HS-27A (cell line): ENCODE results near the gene MZF1.
"Not testable (repeated sequence)": the region's sequence is repeated elsewhere in the genome, so short reads cannot be mapped to it uniquely, and the experiment has no call there.

Experiments
- DNase-seq: peaks from one replicate; pipeline ENCODE4 v3.0.0-alpha.2; 2012; ENCODE audit warnings: low read depth, missing footprints

MZF1 gene

DNA sequence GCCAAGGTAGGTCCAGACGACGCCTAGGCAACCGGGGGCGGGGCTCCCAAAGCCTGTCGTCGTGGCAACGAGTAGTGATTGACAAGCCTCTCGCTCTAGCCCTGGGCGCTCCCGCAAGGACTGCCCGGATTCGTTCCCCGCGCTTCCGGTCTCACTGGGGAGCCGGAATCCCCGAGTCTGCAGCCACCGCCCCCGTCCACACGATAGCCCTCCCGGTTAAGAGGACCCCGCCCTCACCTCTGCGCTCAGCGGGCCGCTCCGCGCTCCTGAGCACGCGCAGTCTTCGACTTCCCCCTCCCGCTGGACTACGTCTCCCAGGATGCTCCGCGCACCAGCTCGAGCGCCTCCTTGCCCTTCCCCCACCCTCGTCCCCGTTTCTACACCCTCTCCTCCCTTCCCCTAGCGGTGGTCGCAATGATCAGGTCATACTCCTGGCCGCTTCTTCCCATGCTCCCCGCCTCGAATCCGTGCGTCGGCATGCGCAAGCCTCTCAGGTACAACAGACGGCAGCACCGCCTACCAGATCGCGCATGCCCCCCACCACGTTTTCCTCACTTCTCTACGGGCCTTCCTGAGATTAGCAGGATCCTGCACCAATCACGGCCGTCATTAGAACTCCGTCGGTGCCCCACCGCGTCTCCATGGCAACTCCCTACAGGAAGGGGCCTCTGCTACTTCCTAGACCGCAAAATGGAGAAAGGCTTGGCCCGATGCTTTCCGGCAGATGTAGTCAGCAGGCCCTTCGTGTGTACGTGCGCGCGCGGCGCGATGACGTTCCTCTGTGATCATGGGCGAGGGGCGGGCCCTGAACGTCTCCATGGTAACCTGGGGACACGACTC, at the start of gene MZF1:
TSS of gene MZF1 (minus strand) at position 518 of the 840 bp plus-strand sequence. CDS start 1,946 bp downstream, outside the sequence.
- peak; percentile 100 for DNase-seq

DNA sequence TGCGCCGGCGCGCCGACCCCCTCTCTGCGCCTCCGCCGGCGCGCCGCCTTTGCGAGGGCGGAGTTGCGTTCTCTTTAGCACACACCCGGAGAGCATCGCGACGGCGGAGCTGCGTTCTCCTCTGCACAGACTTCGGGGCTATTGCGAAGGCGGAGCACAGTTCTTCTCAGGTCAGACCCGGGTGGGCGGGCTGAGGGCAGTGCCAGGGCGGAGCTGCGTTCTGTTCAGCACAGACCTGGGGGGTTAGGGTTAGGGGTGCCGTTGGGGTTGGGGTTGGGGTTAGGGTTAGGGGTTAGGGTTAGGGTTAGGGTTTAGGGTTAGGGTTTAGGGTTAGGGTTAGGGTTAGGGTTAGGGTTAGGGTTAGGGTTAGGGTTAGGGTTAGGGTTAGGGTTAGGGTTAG, 34.1 kb upstream of the MZF1 start:
- DNase-seq = not testable (repeated sequence)

DNA sequence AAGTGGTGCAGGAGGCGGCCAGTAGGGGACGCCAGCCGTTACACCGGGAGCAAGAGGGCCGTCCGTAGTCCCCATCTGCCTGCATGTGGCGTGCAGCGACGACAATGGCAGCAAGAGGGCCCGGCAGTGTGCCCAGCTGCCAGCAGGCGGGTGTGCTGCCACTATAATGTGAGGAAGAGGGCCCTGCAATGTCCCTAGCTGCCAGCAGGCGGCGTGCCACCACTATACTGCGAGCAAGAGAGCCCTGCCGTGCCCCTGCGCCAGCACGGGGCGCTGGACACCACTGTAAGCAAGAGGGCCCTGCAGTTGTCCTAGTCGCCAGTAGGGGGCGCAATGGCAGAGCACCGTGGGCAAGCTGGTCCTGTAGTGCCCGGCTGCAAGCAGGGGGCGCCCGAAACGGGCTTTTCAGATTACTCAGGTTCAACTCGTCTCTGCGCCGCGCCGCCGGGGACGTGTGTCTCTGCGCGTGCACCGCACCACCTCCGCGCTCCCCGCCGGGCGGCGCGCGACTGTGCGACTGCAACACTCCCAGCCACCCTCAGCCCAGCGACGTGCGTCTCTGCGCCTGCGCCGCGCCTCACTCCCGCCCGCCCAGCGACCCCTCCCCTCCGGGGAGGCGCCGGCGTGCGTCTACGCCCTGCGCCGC, 33.2 kb upstream of the MZF1 start:
- not testable (repeated sequence) for DNase-seq

DNA sequence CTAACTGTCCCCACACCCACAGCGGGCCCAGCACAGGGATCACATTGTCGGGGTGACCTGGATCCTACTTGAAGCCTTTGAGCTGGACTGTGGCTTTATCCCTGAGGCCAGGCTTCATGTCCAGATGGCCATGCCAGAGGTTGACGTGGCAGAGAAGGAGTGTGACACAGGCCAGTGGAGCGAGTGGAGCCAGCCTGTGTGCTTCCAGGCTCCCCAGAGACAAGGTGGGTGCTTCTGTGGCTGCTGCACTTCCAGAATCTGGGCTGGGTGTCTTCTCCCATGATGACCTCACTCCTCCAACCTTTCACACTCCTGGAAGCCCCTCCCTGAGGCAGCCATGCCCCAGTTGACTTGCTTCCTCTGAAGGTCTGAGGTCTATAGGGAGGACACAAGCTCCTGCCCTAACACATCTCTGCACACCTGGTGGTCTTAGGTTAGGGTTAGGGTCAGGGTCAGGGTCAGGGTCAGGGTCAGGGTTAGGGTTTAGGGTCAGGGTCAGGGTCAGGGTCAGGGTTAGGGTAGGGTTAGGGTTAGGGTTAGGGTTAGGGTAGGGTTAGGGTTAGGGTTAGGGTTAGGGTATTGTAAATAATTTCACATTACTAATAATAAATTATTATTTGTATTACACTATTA, 13.1 kb upstream of the MZF1 start:
- no peak for DNase-seq

DNA sequence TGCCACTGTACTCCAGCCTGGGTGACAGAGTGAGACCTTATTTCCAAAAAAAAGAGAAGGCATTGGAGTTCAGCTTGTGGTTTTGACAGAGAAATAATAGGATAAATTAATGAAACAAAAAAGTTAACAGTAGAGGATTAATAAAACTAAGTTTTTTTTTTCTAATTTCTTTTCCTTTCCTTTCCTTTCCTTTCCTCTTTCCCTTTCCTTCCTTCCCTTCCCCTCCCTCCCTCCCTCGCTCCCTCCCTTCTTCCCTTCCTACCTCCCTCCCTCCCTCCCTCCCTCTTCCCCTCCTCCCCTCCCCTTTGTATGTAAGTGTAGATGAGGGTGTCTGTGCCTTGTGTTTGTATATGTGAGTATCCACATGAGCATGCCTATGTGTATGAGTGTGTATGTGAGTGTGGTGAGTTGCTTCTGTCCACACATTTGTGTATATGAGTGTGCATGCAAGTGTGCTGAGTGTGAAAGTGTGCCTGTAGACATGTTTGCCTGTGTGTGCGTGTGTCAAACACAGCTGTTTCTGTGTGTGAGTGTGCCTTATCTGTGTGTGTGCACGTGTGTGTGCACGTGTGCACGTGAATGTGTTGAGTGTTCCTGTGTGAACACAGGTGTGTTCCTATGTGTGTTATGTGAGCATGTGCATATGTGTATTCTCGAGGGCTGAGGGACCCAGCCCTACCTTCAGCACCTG, 12.5 kb upstream of the MZF1 start:
- no peak for DNase-seq

DNA sequence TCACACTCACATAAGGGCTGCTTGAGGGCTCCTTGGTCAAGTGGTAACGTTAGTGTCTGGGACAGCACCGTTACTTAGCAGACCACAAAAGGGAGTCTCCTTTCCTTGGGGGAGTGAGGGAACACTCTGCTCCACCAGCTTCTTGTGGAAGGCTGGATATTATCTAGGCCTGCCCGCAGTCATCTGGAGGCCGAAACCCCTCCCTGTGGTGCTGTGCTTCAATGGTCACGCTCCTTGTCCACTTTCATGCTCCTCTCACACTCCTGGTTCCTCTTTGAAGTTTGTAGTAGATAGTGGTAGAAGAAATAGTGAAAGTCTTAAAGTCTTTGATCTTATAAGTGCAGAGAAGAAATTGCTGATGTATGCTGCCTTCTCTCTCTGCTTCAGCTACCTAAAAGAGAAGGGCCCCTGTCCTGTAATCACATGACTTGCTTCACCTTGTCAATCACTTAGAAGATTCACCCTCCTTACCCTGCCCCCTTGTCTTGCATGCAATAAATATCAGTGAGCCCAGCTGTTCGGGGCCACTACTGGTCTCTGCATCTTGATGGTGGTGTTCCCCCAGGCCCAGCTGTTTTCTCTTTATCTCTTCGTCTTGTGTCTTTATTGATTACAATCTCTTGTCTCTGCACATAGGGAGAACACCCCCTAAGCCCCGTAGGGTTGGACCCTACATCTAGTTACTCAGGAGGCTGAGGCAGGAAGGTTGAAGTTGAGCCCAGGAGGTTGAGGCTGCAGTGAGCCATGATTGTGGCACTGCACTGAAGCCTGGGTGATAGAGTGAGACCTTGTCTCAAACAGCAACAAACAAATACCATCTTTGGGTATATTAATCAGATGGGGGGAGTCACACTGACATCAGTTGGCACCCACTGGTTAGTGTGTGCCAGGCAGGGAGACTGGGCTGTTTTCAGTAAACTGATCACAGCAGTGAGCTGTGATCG, 11.6 kb upstream of the MZF1 start:
- no peak for DNase-seq

DNA sequence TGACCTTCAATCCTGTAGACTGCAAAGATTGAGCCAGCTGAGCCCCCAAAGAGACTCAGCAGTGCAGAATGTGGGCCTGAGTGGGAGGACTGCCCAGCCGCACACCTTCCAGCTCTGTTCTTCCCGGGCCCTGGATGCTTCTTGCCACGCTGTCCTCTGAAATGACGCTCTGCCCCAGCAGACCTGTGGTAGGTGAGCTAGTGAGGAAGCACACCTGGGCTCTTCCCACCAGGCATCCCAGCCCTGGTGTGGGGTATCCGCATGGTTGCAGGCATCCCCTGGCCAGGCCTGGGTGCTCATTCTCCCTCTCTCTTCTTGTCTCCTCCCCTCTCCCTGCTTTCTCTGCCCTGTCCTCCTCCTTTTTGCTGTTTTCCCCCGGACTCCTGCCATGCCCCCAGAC, 9.8 kb upstream of the MZF1 start:
- no peak for DNase-seq

DNA sequence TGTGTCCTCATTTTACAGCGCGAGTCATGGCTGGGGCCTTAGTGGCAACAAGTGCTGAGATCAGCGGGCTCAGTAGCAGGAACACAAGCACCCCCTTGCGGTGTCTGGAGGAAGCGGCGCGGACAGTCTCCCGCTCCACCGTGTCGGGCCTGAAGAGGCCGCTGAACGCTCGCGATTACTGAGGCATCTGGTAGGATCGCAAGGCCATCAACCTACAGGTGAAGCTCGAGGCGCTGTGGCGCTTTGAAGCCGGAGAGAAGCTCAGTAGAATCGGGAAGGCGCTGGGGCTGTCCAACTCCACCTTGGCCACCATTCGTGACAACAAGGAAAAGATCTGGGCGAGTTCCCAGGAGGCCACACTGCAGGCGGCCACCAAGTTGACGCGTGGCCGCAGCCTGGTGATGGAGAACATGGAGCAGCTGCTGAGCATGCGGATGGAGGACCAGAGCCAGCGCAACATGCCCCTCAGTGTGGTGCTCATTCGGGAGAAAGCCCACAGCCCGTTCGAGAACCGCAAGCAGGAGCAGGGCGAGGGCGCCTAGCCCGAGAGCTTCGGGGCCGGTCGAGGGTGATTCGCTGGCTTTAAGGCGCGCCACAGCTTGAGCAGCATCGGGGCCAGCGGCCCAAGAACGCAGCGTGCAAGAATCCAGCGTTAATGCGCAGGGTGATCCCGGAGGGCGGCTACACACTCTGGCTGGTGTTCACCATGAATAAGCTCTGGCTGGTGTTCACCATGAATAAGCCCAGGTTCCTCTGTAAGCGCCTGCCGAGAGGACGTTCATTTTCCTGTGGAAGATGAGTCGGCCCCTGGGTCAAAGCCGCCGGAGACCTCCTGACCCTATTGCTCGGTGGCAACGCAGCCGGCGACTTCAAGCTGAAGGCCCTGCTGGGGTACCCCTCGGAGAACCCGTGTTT, 8.3 kb upstream of the MZF1 start:
- no peak for DNase-seq

DNA sequence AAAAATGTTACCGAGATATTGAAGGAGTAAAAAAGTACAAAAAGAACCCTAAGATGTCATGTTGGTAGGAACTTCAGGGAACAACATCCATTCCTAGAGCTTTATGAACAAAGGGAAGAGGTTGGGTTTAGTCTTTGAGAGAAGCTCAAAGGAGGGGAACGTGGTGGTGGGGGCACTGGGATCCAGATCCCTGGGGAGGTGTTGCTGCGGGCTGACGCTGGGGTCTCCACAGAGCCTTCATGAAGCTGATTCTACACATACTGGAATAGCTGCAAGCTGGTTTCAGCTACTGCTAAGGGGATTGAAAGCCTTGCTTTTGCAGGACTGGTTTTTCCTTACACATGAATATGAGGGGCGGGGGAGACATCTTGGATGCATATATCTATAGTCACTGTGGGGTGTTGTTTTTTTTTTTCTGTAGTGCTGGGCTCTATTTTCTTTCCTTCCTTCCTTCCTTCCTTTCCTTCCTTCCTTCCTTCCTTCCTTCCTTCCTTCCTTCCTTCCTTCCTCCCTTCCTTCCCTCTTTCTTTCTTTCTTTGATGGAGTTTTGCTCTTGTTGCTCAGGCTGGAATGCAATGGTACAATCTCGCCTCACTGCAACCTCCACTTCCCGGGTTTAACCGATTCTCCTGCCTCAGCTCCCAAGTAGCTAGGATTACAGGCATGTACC, 6.5 kb upstream of the MZF1 start:
- DNase-seq = no peak

DNA sequence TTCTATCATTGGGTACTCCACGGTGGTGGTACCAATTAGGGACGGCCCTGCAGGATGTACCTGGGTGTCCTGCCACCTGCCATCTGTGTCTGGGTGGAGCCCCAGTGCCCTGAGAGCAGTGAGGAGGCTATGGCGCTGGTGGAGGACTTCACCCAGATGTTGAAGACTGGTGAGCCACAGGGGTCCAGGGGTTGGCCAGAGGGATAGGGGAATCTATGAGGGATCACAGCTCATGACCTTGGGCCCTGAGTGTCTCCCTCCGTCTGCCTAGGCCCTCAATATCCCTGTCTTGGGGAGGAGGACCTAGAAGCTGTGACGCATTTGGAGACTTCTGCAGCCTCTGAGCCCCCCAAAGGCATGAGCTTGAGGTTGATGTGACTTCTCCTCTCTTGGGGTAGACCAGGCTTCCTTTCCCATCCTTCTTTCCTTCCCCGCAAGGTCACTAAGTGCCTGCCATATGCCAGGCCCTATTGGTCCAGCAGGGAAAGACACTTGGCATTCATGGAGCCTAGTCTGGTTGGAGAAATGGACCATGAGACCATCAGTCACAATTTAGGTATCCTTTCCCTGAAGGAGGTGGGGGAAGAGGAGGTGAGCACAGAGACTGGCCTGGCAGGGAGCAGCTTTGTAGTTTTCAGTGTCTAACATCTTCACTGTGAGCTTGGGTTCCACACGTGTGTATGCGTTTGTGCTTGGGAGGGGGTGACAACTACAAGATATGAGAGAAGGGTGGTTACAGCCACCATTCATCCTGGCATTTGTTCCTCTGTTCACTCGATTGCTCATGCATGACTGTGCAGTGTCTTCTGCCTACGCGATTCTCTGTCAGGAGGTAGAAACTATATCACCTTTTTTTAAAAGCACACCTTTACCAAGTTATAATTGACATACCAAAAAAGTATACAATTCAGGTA, 5.1 kb upstream of the MZF1 start:
- no peak for DNase-seq

DNA sequence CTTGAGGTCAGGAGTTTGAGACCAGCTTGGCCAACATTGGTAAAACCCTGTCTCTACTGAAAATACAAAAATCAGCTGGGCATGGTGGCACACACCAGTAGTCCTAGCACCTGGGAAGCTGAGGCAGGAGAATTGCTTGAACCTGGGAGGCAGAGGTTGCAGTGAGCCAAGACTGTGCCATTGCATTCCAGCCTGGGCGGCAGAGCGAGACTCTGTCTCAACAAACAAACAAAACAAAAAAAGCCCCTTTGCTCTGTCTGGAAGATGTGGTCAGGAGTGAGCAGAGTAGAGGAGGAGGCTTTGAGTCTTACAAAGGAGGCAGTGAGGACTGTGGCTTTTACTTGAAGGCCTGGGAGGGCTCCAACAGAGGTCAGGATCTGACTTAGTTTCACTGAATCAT, 4.4 kb upstream of the MZF1 start:
- not testable (repeated sequence) for DNase-seq

DNA sequence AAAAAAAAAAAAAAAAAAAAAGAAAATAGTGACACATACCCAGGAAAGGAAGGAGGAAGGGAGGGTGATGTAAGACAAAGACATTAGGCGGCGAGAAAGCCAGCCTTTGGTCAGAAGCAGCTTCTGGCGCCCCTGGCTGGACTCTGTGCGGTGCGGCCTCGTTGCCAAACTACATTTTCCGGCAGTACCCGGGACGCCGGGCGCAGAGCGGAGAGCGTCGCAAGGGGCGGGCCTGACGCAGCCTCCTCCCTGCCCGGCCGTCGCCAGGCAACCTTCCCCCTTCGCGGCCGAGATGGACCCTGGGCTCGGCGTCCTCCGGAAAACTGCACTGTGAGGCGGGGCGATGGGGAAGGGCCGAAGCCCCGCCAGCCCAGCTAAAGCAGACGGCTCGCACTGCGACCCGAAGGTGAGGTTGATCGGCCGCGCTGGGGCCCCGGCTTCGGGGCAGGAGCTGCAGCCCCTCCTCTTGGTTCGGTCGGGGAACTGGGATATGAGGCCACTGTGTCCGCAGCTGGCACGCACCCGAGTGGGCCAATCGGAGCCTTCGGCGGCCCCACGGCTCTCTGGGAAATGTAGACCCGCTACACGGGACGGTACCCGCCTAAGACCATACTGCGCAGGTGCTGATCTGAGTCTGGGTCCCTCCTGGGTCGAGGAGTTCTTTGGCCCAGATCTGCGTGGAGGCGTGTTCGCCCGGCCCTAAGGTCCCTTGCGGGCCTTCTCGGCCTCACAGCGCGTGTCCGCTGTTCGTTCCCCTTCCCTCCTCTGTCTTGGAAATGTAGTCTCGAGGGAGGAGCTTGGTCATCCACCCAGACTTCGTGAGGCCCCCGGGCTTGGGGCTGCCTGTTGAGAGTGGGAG, 2.3 kb upstream of the MZF1 start:
- DNase-seq = peak; percentile 89

DNA sequence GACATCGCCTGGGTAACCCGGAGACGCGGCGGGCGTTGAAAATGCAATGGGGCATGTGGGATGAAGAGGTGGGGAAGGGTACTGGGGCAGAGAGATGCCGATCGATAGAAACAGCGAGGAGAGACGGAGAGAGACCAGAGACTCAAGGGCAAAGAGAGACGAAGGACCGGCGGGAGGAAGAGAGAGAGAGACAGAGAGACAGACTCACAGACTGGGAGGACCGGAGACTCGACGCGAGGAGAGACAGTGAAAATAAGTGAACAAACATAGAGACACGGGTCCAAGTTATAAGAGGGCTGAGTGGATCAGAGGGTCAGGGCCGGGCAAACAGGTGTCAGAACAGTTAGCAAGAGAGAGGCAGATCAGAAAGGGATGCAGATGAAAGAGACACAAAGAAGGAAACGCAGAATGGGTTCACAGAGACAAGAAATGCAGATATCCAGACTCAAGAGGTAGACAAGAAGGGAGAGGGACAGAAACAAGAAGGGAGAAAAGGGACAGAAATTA, 576 bp upstream of the MZF1 start:
- no peak for DNase-seq

DNA sequence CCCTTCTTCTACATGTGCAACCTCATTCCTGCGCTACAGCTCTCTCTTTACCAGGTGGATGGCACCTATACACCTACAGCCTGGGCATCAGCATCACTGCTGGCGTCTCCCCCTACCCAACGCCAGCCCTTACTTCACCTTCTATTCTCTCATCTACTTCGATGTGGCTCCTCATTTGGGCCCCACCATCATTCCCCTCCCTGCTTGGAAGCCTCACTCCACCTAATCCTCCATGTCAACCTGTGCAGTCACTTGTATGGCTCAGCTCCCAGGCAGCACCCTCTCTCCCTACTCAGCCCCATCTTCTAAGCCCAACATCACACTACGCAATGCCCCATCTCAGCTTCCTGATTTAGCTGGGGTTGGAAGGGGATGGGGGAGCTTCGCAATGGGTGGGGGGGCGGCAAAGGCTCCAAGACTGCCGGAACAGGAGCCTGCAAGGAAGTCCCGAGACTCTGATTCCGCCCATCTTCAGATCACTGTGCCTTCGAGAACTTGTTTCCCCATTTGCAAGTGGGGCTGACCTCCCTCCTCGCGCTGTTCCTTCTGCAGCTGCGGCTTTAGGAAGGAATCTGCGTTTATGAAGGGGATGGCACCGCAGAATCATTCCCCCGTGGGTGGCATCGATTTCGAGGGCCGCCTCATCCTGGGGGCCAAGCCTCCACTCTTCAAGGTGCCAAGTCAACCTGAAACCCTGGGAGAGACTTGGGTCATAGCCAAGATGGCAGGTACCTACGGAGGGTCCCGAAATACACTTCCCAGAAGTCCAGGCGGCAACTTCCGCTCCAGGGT, 913 bp downstream of the MZF1 start:
- no peak for DNase-seq

DNA sequence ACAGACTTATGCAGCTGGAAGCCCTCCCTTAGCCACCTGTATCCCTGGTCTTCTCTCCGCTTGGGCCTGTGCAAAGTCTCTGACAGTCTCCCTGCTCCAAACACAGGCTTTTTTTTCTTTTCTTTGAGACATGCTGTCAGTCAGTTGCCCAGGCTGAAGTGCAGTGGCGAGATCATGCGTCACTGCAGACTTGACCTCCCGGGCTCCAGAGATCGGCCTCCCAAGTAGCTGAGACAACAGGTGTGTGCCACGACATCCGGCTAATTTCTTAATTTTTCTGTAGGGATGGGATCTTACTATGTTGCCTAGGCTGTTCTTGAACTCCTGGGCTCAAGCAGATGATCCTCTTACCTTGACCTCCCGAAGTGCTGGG, 1.6 kb downstream of the MZF1 start:
- DNase-seq = no peak

DNA sequence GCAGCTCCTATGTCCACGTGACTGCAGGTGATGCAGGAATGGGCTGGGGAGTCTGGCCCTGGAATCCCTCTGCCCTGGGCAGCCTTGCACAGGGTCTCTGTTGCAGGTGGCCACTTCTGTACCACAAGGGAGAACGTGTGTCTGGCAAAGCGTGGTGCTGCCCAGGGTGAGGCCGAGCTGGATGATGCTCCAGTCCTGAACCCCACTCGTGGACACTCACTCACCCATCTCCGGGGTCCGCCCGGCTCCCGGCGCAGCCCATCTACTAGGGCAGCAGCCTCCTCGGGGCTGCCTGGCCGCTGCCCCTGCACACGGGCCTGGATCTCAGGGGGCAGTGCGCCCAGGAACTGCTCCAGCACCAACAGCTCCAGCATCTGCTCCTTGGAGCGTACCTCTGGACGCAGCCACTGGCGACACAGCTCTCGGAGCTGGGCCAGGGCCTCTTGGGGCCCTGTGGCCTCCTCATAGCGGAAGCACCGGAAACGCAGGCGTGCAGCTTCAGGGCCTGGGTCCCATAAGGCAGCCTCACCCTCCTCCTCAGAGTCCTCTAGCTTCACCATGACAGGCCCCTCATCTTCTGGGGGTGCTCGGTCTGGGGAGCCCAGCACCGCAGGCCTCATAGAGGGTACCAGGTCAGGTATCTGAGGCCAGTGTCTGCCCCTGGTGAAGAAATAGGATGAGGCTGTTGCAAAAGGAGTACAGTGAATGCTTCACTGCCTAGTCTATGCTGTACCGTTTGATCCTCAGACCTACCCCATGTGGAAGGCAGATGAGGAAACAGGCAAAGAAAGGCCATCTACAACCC, 2.2 kb downstream of the MZF1 start:
- no peak for DNase-seq
